ENCODE results near the gene ACTG1. TPM values are rescaled to one million over a fixed set of nuclear protein-coding genes. Genes with fewer than 3 reads are reported as not detected.

ACTG1 gene
- total and polyA plus RNA-seq, 12 donors, result 290 to 1,180 (median 345) TPM

GRCh38 chr17:81541123-81541522, 28.5 kb upstream of the ACTG1 start:
- peaks cover 0 to 71% (median 25%) of the 10 kb centered on the region in 9 donors for H3K36me3 ChIP-seq
- no peak overlapping the region for H3K4me3 ChIP-seq
- no peaks in the 10 kb centered on the region for H3K9me3 ChIP-seq
- peak in 1 of 2 donors; percentile 5 for DNase-seq
- TF ChIP-seq CTCF (IDR thresholded peaks at IDR 0.05), result no peak
- ATAC-seq, result no peak
- no peak overlapping the region for H3K27ac ChIP-seq
- H3K4me1 ChIP-seq, result peaks cover 3 to 32% (median 17%) of the 10 kb centered on the region in 9 donors
- intact Hi-C loops (cut with DNase I), result no loop called here
- H3K27me3 ChIP-seq, result peaks cover 12 to 22% (median 19%) of the 10 kb centered on the region in 7 donors
- WGBS, 2 donors, result 91 to 94% methylated on average over 17 of the region's 17 CpGs

- intact Hi-C loops (cut with DNase I), result no loop called here
- Histone ChIP-seq H3K4me3 (no peak overlapping the region), H3K4me1 (peaks cover 3 to 32% (median 18%) of the 10 kb centered on the region in 9 donors), H3K36me3 (peaks cover 0 to 66% (median 25%) of the 10 kb centered on the region in 9 donors), H3K9me3 (no peaks in the 10 kb centered on the region), H3K27me3 (peaks cover 16 to 26% (median 23%) of the 10 kb centered on the region in 7 donors), H3K27ac (no peak overlapping the region)
- no peak for ATAC-seq
- WGBS, 2 donors, result 94 to 96% methylated on average over 14 of the region's 14 CpGs
- no peak for TF ChIP-seq CTCF (IDR thresholded peaks at IDR 0.05)
- peak in 1 of 2 donors; percentile 9 for DNase-seq
These were observed 28.1 kb upstream of the ACTG1 start for GRCh38 chr17:81540676-81541027.

- DNase-seq (peak in 1 of 2 donors; percentile 8), ATAC-seq (no peak)
- Histone ChIP-seq H3K4me3 (no peak overlapping the region), H3K27ac (no peak overlapping the region), H3K36me3 (peaks cover 0 to 61% (median 22%) of the 10 kb centered on the region in 9 donors), H3K9me3 (no peaks in the 10 kb centered on the region), H3K27me3 (peaks cover 16 to 26% (median 24%) of the 10 kb centered on the region in 7 donors), H3K4me1 (peaks cover 3 to 32% (median 18%) of the 10 kb centered on the region in 9 donors)
- 95% methylated on average over 28 of the region's 28 CpGs for WGBS, 2 donors
- intact Hi-C loops (cut with DNase I), result loop anchor here in 3 of 10 donors (5.0 to 10.0 kb wide), 2 partner anchors 288 to 395 kb away; no protein-coding TSS in a partner anchor
- TF ChIP-seq CTCF (IDR thresholded peaks at IDR 0.05), result no peak
These were observed 27.5 kb upstream of the ACTG1 start for GRCh38 chr17:81539961-81540675.

GRCh38 chr17:81539571-81539900, 26.9 kb upstream of the ACTG1 start:
- peaks cover 0 to 55% (median 17%) of the 10 kb centered on the region in 9 donors for H3K36me3 ChIP-seq
- peaks cover 16 to 31% (median 29%) of the 10 kb centered on the region in 7 donors for H3K27me3 ChIP-seq
- H3K4me1 ChIP-seq, result peaks cover 3 to 32% (median 18%) of the 10 kb centered on the region in 9 donors
- no peak overlapping the region for H3K4me3 ChIP-seq
- H3K27ac ChIP-seq, result no peak overlapping the region
- ATAC-seq (no peak), DNase-seq (peak in 1 of 2 donors; percentile 4)
- TF ChIP-seq CTCF (IDR thresholded peaks at IDR 0.05), result no peak
- 85 to 87% methylated on average over 10 of the region's 10 CpGs for WGBS, 2 donors
- intact Hi-C loops (cut with DNase I), result loop anchor here in 3 of 10 donors (5.0 to 10.0 kb wide), 2 partner anchors 287 to 395 kb away; no protein-coding TSS in a partner anchor
- no peaks in the 10 kb centered on the region for H3K9me3 ChIP-seq

All from heart right ventricle (tissue), 16 donors.